ENCODE data around the gene FBXO45.

DNA sequence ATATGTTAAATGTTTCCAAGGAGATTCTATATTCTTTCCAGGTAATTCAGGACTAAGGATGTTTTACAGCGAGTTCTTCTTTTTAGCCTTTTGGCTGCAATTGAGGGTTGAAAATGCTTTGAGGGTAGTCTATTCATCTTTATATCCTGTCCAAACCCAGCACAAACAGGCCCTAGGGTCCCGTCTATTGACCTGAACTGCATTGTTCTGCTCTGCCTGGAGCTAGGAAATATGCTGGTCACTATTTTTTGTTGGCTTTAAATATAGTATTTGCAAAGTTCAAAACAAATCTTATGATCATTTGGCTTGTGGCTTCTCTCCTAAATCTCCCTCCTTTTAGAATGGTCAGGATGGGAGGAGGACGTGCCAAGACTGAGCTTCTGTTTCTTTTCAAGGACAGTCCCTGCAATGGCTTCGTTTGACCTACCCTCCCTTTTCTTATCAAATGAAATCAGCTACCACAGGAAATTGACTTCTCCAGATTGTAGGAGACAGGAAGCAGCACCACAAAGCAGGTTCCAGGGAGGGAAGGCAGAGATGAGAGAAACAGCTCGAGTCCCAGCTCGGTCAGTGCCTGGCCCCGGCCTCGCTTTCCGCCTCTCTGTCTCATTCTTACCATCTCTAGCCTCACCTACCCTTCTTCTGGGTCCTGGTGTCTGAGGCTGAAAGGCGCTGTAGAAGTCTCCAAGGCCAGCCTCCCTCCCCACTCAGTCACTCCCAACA is 43.5 kb downstream of the FBXO45 start:
- TF ChIP-seq CTCF (IDR thresholded peaks at IDR 0.05; ENCODE audit: poor library complexity), result no peak
- no peak for TF ChIP-seq EZH2 (IDR thresholded peaks at IDR 0.05; ENCODE audit: borderline replicate concordance)
- no peak for TF ChIP-seq EZH2phosphoT487 (IDR thresholded peaks at IDR 0.05; ENCODE audit: low read depth, severe bottlenecking, unreplicated experiment)
